BLaER1 treated with 17β-estradiol and CSF1 and Interleukin-3, amounts not matched to agents 10 nM and 100 nM (cell line): ENCODE data around the gene NPLOC4.

ENCODE experiments used
- H3K27ac ChIP-seq, 11 experiments: shearing (Covaris generic); formaldehyde crosslinking; 2 replicates each; pipeline ENCODE4 v1.8.1; 2022
- H3K27me3 ChIP-seq, 11 experiments: shearing (Covaris generic); formaldehyde crosslinking; 2 replicates each; pipeline ENCODE4 v1.8.1; 2022
- H3K36me3 ChIP-seq, 11 experiments: shearing (Covaris generic); formaldehyde crosslinking; 2 replicates each; pipeline ENCODE4 v1.8.1; 2022
- H3K4me1 ChIP-seq, 10 experiments: shearing (Covaris generic); formaldehyde crosslinking; 2 replicates each; pipeline ENCODE4 v1.8.1; 2022
- H3K4me2 ChIP-seq, 11 experiments: shearing (Covaris generic); formaldehyde crosslinking; 2 replicates each; pipeline ENCODE4 v1.8.1; 2022
- H3K4me3 ChIP-seq, 10 experiments: shearing (Covaris generic); formaldehyde crosslinking; 2 replicates each; pipeline ENCODE4 v1.8.1; 2022
- H3K9ac ChIP-seq, 11 experiments: shearing (Covaris generic); formaldehyde crosslinking; 2 replicates each; pipeline ENCODE4 v1.8.1; 2022
- H3K9me3 ChIP-seq, 11 experiments: shearing (Covaris generic); formaldehyde crosslinking; replicated peaks in 1 of 11; 2 replicates each; pipeline ENCODE4 v1.8.1; 2022
- H4K20me1 ChIP-seq, 11 experiments: shearing (Covaris generic); formaldehyde crosslinking; 2 replicates each; pipeline ENCODE4 v1.8.1; 2022
- Cebpa-rat ChIP-seq, 11 experiments: shearing (Covaris generic); IDR thresholded peaks; 2 replicates each; pipeline ENCODE4 v1.8.1; 2022

NPLOC4 gene

GRCh38 chr17:81575836-81576235, 61.1 kb downstream of the NPLOC4 start:
- Histone ChIP-seq H3K36me3 (peaks cover 96 to 100% (median 99%) of the 10 kb centered on the region in 11 experiments), H3K4me1 (no peaks in the 10 kb centered on the region; a peak in 2 of 20 replicates), H3K27me3 (no peaks in the 10 kb centered on the region), H3K4me3 (no peak overlapping the region), H3K9ac (no peak overlapping the region), H3K4me2 (no peak overlapping the region), H3K9me3 (no peaks in the 10 kb centered on the region), H4K20me1 (peaks cover 41 to 100% (median 87%) of the 10 kb centered on the region in 11 experiments; a peak in 21 of 22 replicates), H3K27ac (no peak overlapping the region)
- no peak for TF ChIP-seq Cebpa-rat (IDR thresholded peaks at IDR 0.05)

- TF ChIP-seq Cebpa-rat (IDR thresholded peaks at IDR 0.05): no peak
- Histone ChIP-seq H3K9me3 (no peaks in the 10 kb centered on the region), H3K4me2 (no peak overlapping the region), H3K4me3 (no peak overlapping the region), H3K4me1 (no peaks in the 10 kb centered on the region; a peak in 2 of 20 replicates), H3K9ac (no peak overlapping the region), H3K27ac (no peak overlapping the region), H3K27me3 (no peaks in the 10 kb centered on the region), H3K36me3 (peaks cover 97 to 100% (median 99%) of the 10 kb centered on the region in 11 experiments), H4K20me1 (peaks cover 28 to 100% (median 86%) of the 10 kb centered on the region in 11 experiments; a peak in 20 of 22 replicates)
Measured at GRCh38 chr17:81574643-81574956, 62.3 kb downstream of the NPLOC4 start.

- H3K27ac ChIP-seq: no peak overlapping the region
- H3K36me3 ChIP-seq: peaks cover 97 to 100% (median 99%) of the 10 kb centered on the region in 11 experiments
Measured at GRCh38 chr17:81573794-81574642, 62.9 kb downstream of the NPLOC4 start.

DNA sequence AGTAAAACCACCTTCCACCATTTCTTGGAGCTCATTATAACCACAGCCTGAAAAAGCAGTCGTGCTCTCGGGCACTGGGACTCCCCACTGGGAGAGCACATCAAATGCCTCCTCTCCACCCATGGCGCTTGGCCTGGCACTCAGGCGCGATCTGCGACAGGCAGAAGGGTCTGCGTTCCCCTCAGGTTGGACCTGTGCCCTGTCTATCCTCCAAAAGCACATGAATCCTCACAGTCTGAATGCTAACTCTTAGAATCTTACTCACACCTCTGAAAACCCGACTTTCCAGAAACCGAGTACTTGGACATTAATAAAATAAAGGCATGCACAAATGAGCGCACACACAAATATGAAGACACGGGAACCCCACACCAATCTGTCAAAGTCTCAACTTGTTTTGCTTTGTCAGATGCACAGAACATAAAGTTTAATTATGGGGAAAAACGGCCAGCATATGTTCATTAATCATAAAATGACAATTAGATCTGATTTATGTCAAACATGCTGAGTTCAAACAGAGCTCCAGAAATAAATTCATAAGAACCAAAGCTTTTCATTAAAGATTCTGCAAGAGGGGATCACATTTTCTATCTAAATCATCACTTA, 64.2 kb downstream of the NPLOC4 start:
- no peak for TF ChIP-seq Cebpa-rat (IDR thresholded peaks at IDR 0.05)
- Histone ChIP-seq H4K20me1 (peaks cover 19 to 100% (median 86%) of the 10 kb centered on the region in 11 experiments; a peak in 20 of 22 replicates), H3K27ac (no peak overlapping the region), H3K4me3 (no peak overlapping the region), H3K9me3 (no peaks in the 10 kb centered on the region), H3K4me1 (peaks cover 3 to 11% (median 9%) of the 10 kb centered on the region in 10 experiments), H3K36me3 (peaks cover 97 to 100% (median 99%) of the 10 kb centered on the region in 11 experiments), H3K4me2 (no peak overlapping the region), H3K27me3 (no peaks in the 10 kb centered on the region), H3K9ac (no peak overlapping the region)

More at GRCh38 chr17:81573794-81574642, 62.9 kb downstream of the NPLOC4 start:
- Histone ChIP-seq H3K9me3 (no peaks in the 10 kb centered on the region), H3K4me2 (no peak overlapping the region), H4K20me1 (peaks cover 24 to 100% (median 86%) of the 10 kb centered on the region in 11 experiments; a peak in 20 of 22 replicates), H3K4me3 (no peak overlapping the region), H3K27me3 (no peaks in the 10 kb centered on the region), H3K9ac (no peak overlapping the region), H3K4me1 (no peaks in the 10 kb centered on the region; a peak in 2 of 20 replicates)
- no peak for TF ChIP-seq Cebpa-rat (IDR thresholded peaks at IDR 0.05)

DNA sequence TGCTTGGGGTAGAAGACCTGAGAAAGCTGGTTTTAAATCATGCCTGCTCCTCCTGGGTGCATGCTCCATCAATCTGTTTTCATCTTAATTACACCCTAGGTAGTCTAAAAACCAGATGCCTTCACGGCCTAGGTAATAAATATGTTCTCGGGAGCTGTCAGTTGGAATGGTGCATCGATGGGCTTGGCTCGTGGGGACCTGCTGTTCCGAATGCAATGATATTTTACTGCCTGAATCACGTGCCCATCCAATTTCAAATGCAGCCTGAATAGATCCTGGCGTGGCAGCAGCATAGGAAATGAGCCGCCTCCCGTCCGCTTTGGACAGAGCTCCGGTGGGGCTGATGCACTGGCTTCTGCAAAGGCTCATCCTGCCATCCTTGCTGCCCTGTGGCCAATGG, 65.9 kb downstream of the NPLOC4 start:
- Histone ChIP-seq H3K9ac (no peak overlapping the region), H3K27me3 (no peaks in the 10 kb centered on the region), H3K4me3 (no peak overlapping the region), H3K4me1 (peaks cover 20 to 28% (median 26%) of the 10 kb centered on the region in 10 experiments), H3K36me3 (peaks cover 94 to 100% (median 98%) of the 10 kb centered on the region in 11 experiments), H3K4me2 (no peak overlapping the region), H3K27ac (no peak overlapping the region), H3K9me3 (no peaks in the 10 kb centered on the region), H4K20me1 (peaks cover 25 to 100% (median 86%) of the 10 kb centered on the region in 11 experiments; a peak in 20 of 22 replicates)
- no peak for TF ChIP-seq Cebpa-rat (IDR thresholded peaks at IDR 0.05)

- H3K27ac ChIP-seq: no peak overlapping the region
- no peak for TF ChIP-seq Cebpa-rat (IDR thresholded peaks at IDR 0.05)
- H3K9ac ChIP-seq: peak overlapping the region in 1 of 11 experiments; percentile 13; a peak in 1 of 22 replicates
- no peaks in the 10 kb centered on the region for H3K9me3 ChIP-seq
- H3K36me3 ChIP-seq: peaks cover 95 to 100% (median 98%) of the 10 kb centered on the region in 11 experiments
- no peaks in the 10 kb centered on the region for H3K27me3 ChIP-seq
- peaks cover 29 to 100% (median 85%) of the 10 kb centered on the region in 11 experiments; a peak in 20 of 22 replicates for H4K20me1 ChIP-seq
- no peak overlapping the region for H3K4me2 ChIP-seq
- H3K4me1 ChIP-seq: peaks cover 21 to 37% (median 29%) of the 10 kb centered on the region in 10 experiments
- H3K4me3 ChIP-seq: no peak overlapping the region
Measured at GRCh38 chr17:81569986-81570514, 66.9 kb downstream of the NPLOC4 start.

- H3K9ac ChIP-seq: peak overlapping the region in 2 of 11 experiments; percentile 5 to 20; a peak in 2 of 22 replicates
- H3K27ac ChIP-seq: no peak overlapping the region; a peak in 1 of 22 replicates
Measured at GRCh38 chr17:81568416-81568815, 68.5 kb downstream of the NPLOC4 start.

DNA sequence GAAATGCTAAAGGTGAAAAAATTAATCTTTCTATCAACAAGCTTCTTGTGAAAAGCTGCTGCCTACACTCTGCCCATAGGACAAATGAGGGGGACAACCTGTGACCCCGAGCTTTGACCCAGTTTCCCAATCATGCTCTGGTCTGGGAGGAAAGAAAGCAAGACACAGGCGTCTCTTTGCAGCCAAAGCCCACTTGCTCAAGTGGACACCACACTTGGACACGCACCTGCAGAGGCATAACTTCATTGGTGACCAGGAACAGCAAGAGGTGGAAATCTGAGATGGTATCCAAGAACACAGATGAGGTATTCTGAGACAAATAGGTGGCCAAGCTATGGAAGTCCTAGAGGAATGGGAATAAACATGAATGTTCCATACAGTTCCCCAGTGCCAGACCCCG, 69.7 kb downstream of the NPLOC4 start:
- Histone ChIP-seq H3K36me3 (peaks cover 95 to 100% (median 99%) of the 10 kb centered on the region in 11 experiments), H3K27me3 (no peaks in the 10 kb centered on the region), H3K4me3 (no peak overlapping the region; a peak in 1 of 20 replicates), H3K27ac (peak overlapping the region in 9 of 11 experiments; percentile 13 to 85 (median 57); a peak in 12 of 22 replicates), H3K4me2 (peak overlapping the region; percentile 52 to 87 (median 68)), H3K9ac (peak overlapping the region; percentile 12 to 66 (median 49); a peak in 18 of 22 replicates), H3K4me1 (peaks cover 24 to 66% (median 37%) of the 10 kb centered on the region in 10 experiments), H4K20me1 (peaks cover 29 to 72% (median 66%) of the 10 kb centered on the region in 11 experiments; a peak in 20 of 22 replicates), H3K9me3 (no peaks in the 10 kb centered on the region)
- no peak for TF ChIP-seq Cebpa-rat (IDR thresholded peaks at IDR 0.05)

More at GRCh38 chr17:81568416-81568815, 68.5 kb downstream of the NPLOC4 start:
- Histone ChIP-seq H3K4me2 (peak overlapping the region in 3 of 11 experiments; percentile 26 to 69 (median 65); a peak in 1 of 22 replicates), H4K20me1 (peaks cover 29 to 84% (median 72%) of the 10 kb centered on the region in 11 experiments; a peak in 20 of 22 replicates), H3K4me1 (peaks cover 24 to 54% (median 33%) of the 10 kb centered on the region in 10 experiments), H3K4me3 (no peak overlapping the region), H3K36me3 (peaks cover 95 to 100% (median 99%) of the 10 kb centered on the region in 11 experiments), H3K27me3 (no peaks in the 10 kb centered on the region), H3K9me3 (no peaks in the 10 kb centered on the region)
- TF ChIP-seq Cebpa-rat (IDR thresholded peaks at IDR 0.05): no peak
